Measurements from ENCODE around the gene SYT14.

GRCh38 chr1:210081494-210081893, 143.5 kb downstream of the SYT14 start:
- no peak for TF ChIP-seq ZNF274 (IDR thresholded peaks at IDR 0.05; ENCODE audit: low read depth, low read length)
- no peak for TF ChIP-seq YY1 (IDR thresholded peaks at IDR 0.05; ENCODE audit: insufficient read depth, insufficient read length)
- no peak for TF ChIP-seq SUZ12 (IDR thresholded peaks at IDR 0.05; ENCODE audit: extremely low read depth, insufficient read depth, insufficient read length)

Measured in NT2/D1 (cell line).